ENCODE data around the gene FEN1.

Gene FEN1

DNA sequence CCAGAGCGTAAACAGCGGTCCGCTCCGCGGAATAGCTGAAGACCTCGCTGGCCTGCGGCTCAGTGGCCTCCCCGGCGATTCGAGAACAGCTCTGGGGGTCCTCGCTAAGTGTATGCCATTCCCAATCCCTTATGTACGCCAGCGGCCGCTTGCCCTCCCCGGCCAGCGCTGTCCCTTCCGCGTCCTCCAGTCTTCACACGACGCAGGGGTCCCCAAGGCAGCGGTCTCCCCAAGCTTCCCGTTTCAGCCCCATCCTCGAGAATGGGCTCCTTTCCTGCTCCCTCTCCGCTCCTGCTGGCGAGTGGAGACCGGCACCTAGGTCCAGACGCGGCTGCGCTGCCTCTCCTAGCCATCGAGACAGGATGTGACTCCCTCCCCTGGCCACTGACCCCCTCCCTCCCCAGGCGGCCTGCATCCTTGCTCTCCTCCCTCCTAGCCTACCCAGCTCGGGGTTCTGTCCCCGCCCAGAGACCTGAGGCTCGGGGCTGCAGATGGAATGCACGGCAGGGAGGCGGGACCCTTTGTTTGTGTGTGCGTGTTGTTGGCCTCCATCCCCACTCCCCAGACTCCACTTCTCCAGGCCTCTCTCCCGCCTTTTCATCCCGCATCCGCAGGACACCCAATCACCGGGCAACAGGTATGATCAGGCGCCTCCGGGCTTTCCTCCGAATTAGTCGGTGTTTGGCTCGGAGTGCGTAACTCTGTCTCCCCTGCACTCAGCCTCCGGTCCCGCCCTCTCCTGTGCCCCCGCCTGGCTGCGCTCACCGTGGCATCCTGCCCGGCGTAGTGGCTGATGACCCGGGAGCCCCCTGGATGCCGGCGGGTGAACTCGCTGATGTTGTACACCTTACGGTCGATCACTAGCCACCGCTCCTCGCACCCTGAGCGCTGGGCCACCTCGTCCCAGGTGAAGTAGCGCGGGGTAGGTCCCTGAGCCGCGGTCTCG lies 23.4 kb downstream of the FEN1 start:
- DNase-seq (ENCODE audit: low read depth, low spot score): no peak

DNA sequence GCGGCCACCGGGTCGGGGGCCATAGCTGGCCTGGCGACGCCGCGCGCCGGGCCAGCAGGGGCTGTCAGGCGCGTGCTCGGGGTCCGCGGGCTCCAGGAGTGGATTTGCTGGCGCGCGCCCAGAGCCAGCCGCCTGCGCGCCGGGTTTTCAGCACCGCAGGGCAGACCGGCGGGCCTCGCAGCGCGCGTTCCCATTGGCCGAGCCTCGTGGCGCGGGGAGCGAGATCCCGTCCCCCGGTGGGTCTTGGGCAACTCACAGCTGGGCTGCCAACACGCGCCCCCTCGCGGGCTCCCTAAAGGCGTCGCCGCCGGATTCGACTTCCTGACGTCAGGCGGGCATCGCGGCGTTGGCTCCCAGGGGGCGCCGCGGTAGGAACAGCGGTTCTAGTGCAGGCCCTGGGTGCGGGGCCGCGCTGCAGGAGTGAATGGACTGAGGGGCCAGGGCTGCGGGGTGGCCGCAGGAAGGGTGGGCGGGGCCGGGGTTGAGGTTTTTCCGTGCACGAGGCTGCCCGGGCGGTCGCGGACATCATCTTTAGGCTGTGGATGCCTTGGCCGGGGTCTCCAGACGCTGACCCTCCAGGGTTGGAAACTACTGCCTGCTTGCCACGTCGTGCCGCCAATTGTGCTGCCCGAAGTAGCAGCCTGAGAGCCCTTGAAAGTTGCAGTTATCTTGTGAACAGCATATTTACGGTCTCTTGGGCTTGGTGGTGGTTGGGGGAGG lies 24.2 kb downstream of the FEN1 start, which contains the start of gene FADS1:
TSS of gene FADS1 (minus strand) at position 268 of the 720 bp plus-strand sequence. CDS start at position 194, 74 bp downstream.
- peak; percentile 60 for DNase-seq (ENCODE audit: low read depth, low spot score)
- POLR2A ChIA-PET: no interaction called here

More for the DNA sequence above, 23.4 kb downstream of the FEN1 start:
- CTCF ChIA-PET: interaction anchor here (0.7 to 7.3 kb wide), 15 partner anchors 10 to 370 kb away, joined by 3 to 91 read pairs (median 8); partner anchors contain the start of gene FADS2
- POLR2A ChIA-PET: interaction anchor here (0.7 to 2.4 kb wide), 11 partner anchors 10 to 155 kb away, joined by 3 to 14 read pairs (median 5); partner anchors contain the start of genes FADS2, FEN1, FTH1 and TMEM258
- peak overlapping the region; percentile 82 for H3K4me3 ChIP-seq (ENCODE audit: low read depth, low read length)
- TF ChIP-seq, protein P1, sequence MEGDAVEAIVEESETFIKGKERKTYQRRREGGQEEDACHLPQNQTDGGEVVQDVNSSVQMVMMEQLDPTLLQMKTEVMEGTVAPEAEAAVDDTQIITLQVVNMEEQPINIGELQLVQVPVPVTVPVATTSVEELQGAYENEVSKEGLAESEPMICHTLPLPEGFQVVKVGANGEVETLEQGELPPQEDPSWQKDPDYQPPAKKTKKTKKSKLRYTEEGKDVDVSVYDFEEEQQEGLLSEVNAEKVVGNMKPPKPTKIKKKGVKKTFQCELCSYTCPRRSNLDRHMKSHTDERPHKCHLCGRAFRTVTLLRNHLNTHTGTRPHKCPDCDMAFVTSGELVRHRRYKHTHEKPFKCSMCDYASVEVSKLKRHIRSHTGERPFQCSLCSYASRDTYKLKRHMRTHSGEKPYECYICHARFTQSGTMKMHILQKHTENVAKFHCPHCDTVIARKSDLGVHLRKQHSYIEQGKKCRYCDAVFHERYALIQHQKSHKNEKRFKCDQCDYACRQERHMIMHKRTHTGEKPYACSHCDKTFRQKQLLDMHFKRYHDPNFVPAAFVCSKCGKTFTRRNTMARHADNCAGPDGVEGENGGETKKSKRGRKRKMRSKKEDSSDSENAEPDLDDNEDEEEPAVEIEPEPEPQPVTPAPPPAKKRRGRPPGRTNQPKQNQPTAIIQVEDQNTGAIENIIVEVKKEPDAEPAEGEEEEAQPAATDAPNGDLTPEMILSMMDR (IDR thresholded peaks at IDR 0.05; ENCODE audit: insufficient read depth, low read length, missing control alignments): no peak

DNA sequence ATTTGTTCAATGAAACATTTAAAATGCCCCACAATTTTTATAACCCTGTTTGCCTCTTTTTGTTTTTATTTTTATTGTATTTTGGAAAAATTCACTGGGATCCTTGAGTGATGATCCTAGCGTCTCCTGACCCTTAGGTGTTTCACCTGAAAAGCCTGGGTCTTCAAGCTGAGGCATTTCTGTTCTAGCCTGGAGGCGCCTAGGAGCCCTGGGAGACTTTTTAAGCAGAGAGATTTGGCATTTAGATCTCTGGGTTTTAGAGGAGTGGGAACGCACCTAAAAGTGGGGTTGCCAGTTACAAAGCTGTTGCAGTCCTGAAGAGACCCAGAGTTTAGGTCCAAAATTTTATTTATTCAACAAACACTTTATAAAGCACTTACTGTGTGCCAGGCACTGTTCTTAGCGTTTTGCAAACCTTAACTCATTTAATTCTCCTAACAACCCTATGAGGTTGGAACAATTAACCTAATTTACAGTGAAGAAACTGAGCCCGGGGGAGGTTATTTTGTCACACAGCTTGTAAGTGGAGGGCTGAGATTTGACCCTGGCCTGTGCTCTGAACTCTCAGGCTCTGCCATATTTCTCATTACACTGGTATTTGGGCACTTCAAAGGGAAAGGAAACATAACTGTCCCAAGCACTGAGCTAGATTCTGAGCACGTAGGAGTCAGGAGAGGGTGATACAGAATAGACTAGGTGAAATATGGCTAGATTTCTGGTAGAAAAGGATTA lies 24.9 kb downstream of the FEN1 start:
- TF ChIP-seq, protein P1 (IDR thresholded peaks at IDR 0.05; ENCODE audit: insufficient read depth, low read length, missing control alignments): no peak
- no peak for DNase-seq (ENCODE audit: low read depth, low spot score)
- ChIA-PET POLR2A (interaction anchor here (1.6 kb wide), 1 partner anchor 10 kb away, joined by 7 read pairs; the partner anchor contains the start of gene FADS2), CTCF (interaction anchor here (0.7 to 7.3 kb wide), 17 partner anchors 9 to 306 kb away, joined by 3 to 91 read pairs (median 4); partner anchors contain the start of genes FADS2 and INCENP)
- peak overlapping the region; percentile 82 for H3K4me3 ChIP-seq (ENCODE audit: low read depth, low read length)

More for the DNA sequence above, 24.2 kb downstream of the FEN1 start, which contains the start of gene FADS1:
- CTCF ChIA-PET: interaction anchor here (0.7 to 7.3 kb wide), 9 partner anchors 10 to 291 kb away, joined by 3 to 91 read pairs (median 8); partner anchors contain the start of gene FADS2
- peak within 1 kb of the TSS; percentile 82 for H3K4me3 ChIP-seq (ENCODE audit: low read depth, low read length)
- TF ChIP-seq, protein P1 (IDR thresholded peaks at IDR 0.05; ENCODE audit: insufficient read depth, low read length, missing control alignments): peak; percentile 89

DNA sequence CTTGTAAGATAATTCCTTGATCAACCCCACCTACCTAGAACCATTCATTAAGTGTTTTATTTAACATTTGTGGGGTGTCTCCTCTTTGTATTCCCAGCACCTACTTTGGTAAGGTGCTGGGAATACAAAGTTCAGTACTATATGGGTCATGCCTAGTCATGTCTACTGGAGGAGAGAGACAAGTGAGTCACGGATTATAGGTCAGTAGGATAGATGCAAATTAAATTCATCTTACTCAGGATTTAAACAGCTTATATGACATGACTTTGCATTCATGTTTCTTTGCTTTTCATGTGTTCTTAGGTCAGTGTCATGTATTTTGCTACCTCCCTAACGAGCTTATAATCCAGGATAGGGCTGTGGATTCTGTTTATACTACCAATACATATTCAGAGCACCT lies 27.5 kb downstream of the FEN1 start:
- CTCF ChIA-PET: interaction anchor here (1.0 to 2.3 kb wide), 5 partner anchors 9 to 288 kb away, joined by 3 to 10 read pairs (median 6); no protein-coding TSS in a partner anchor
- POLR2A ChIA-PET: no interaction called here
- H3K4me3 ChIP-seq (ENCODE audit: low read depth, low read length): no peak overlapping the region
- DNase-seq (ENCODE audit: low read depth, low spot score): no peak
- TF ChIP-seq, protein P1 (IDR thresholded peaks at IDR 0.05; ENCODE audit: insufficient read depth, low read length, missing control alignments): no peak

DNA sequence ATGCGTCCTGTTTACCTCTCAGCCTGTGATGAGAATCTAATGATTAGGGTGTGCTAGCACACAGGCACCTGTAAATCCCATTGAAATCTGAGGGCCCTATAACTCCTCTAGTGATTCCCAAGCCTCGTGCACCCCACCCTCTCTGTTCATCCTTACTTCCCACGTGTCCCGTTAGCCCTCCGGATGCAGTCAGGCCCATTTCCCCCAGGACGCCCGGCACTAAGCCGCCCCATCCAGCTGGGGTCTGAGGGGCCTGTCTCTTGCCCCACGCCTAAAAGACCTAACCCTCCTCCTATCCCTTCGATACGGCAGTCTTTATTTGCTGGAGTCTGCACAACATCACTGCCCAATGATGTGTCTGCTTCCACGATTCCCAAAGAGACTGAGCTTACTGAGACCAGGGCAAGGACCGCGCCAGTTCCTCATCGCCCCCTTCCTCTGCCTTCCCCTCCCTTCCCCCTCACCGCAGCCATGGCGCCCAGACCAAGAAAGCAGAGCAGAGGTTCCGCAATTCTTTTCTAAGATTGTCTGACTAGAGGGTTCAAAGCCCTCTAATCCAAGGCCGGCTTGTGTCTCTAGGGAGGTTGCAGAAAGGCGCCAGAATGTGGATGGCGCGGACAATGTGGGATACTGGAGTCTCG lies 34.3 kb downstream of the FEN1 start:
- CTCF ChIA-PET: interaction anchor here (1.9 to 6.0 kb wide), 2 partner anchors 10 to 30 kb away, joined by 8 to 53 read pairs; partner anchors contain the start of gene FADS1
- POLR2A ChIA-PET: no interaction called here
- TF ChIP-seq, protein P1 (IDR thresholded peaks at IDR 0.05; ENCODE audit: insufficient read depth, low read length, missing control alignments): no peak
- DNase-seq (ENCODE audit: low read depth, low spot score): no peak
- peak overlapping the region; percentile 84 for H3K4me3 ChIP-seq (ENCODE audit: low read depth, low read length)
